HG02642 (cell line): ENCODE results near the gene VDAC2.
A peak's percentile ranks its signal among the peaks of the same experiment; 100 is the strongest.
"Not testable (repeated sequence)": the region's sequence is repeated elsewhere in the genome, so short reads cannot be mapped to it uniquely, and the experiment has no call there.

Source experiments
- ATAC-seq: cut with Tn5 transposase; IDR thresholded peaks from one replicate; pipeline ENCODE4 v1.9.1; 2021; ENCODE audit warnings: mild to moderate bottlenecking; ENCODE audit not compliant: unreplicated experiment, poor library complexity

VDAC2 gene

GRCh38 chr10:75210282-75211006 is at the start of gene VDAC2:
TSS of gene VDAC2 (plus strand) at chr10:75210796. CDS start at chr10:75211159, 363 bp downstream.
- peak; percentile 91 for ATAC-seq

DNA sequence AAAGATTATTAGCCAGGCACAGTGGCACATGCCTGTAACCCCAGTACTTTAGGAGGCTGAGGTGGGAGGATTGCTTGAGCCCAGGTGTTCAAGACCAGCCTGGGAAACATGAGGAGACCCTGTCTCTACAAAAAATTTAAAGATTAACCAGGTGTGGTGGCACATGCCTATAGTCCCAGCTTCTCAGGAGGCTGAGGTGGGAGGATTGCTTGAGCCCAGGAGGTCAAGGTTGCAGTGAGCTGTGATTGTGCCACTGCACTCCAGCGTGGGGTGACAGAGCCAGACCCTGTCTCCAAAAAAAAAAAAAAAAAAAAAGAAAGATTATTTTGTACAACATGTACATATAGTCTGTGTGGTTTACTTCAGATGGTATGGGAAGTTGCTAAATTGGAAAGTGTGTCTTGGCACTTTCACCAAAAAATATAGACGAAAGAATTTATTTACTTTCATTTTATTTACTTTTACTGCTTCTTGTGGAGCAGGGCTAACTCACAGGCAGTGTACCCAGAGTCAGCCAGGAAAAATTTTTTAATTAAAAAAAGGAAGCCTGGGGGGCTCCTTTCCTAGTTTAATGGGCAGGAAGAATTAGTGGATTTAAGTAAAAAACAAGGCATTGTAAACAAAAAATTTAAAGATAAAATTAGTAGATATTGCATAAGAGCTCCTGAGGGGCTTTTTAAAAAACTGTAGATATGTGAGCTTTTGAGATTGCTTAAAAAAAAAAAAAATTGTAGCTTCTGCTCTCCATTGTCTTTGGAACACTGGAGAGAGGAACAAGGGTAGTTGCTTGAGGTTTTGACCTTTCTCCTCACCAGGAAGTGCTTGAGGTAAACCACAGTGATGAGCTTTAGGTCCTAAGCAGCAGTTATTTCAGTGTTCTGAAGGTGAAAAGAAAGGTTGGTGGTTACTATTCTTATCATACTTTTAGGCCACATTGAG is 44.6 kb upstream of the VDAC2 start:
- ATAC-seq = peak; percentile 82

DNA sequence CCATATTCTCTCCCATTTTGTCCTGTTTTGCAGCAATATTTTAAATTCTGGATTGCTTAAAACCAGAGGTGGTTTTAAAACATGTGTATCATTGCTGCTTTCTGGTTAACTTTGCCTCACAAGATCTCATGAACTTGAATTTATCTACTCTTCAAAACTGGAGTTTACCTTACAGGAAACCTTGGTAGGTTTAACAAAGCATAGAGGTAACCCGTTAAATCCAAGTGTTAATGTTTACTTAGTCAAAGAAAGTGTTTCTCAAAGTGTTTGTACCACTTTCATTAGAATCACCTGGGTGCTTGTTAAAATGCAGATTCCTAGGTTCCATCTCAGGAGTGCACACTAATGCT is 44.0 kb upstream of the VDAC2 start:
- ATAC-seq = peak; percentile 21

- no peak for ATAC-seq
Measured at GRCh38 chr10:75168275-75168674, 42.3 kb upstream of the VDAC2 start.

GRCh38 chr10:75170215-75170614 is 40.4 kb upstream of the VDAC2 start:
- ATAC-seq = no peak

GRCh38 chr10:75175046-75175445 is 35.5 kb upstream of the VDAC2 start:
- ATAC-seq = no peak

DNA sequence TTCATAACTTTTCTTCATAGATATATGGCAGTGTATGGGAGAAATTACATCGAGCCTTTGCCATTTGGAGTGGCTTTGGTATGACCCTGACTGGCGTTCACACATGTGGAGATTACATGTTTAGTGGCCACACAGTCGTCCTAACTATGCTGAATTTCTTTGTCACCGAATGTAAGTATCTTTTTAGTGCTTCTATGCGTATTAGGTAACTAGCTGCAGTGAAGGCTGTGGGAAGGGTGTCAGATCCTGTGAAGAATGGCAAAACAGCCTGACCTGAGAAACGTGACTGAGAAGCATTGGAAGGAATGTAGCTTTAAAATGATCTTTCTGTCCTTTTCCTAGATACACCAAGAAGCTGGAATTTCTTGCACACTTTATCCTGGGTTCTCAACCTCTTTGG is 34.5 kb upstream of the VDAC2 start:
- no peak for ATAC-seq

DNA sequence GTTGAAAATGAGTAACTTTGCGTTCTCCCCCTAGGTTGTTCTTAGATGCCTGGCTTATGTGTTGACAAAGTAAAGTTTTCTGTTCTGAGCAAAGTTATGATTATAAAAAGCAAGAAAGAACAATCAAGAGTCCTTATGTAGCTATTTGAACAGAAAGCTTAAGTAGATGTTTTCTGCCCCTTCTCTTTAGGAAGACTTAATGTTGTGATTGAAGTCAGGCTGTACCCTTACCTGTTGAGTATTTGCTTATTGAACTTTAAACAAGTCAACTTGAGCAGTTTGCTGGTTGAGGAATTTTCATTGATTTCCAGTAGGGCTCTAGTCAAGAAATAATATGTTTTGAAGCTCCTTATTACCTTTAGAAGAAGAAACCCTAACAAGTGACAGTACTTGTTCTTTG is 33.9 kb upstream of the VDAC2 start:
- ATAC-seq = no peak

GRCh38 chr10:75179657-75180177 is 30.9 kb upstream of the VDAC2 start:
- no peak for ATAC-seq

DNA sequence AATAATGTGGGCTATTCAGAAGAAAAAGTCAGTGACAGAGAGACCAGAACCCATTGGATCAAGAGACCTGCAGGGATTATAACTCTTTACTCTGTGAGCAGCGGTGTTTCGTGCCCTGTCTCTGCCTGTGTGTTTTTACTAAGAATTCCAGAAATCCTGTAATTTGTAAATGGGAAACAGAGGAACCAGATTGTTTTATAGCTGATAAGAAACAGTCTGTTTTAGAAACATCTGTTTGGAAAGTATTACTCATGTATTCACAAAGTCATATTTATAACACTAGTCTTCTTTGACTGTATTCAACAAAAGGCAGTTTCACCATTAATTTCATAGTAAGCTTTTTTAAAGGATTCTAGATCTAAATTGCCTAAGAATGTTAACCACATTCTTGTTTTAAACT is 30.0 kb upstream of the VDAC2 start:
- no peak for ATAC-seq

DNA sequence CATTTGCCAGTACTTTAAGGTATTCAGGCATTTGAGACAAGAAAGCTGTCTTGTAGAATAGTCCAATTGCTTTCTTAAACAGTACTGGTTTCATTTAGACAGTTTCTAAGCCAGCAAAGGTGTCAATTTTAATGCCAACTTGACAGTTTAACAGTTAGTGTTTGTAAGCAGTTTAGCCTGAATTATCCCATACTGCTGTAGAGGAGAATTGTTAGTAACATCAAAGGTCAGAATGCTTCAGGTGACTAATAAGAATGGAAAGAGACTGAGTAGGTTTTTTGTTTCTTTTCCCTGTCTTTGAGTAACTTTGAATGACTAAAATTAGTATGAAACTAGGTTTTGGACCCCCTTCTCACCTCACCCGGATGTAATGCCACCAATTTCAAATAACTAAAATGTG is 29.5 kb upstream of the VDAC2 start:
- no peak for ATAC-seq

DNA sequence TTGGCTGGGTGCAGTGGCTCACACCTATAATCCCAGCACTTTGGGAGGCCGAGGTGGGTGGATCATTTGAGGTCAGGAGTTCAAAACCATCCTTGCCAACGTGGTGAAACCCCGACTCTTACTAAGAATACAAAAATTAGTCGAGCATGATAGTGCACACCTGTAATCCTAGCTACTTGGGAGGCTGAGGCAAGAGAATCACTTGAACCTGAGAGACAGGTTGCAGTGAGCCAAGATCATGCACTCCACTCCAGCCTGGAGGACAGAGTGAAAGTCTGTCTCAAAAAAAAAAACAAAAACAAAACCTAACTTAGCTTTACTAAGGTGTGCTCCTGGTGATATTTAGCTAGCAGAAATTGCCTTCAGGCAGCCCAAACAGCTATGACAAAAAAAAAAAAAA is 24.3 kb upstream of the VDAC2 start:
- no peak for ATAC-seq

- ATAC-seq = peak; percentile 57
Measured at GRCh38 chr10:75187961-75188426, 22.6 kb upstream of the VDAC2 start.

- ATAC-seq = not testable (repeated sequence)
Measured at GRCh38 chr10:75188522-75188921, 22.1 kb upstream of the VDAC2 start.

DNA sequence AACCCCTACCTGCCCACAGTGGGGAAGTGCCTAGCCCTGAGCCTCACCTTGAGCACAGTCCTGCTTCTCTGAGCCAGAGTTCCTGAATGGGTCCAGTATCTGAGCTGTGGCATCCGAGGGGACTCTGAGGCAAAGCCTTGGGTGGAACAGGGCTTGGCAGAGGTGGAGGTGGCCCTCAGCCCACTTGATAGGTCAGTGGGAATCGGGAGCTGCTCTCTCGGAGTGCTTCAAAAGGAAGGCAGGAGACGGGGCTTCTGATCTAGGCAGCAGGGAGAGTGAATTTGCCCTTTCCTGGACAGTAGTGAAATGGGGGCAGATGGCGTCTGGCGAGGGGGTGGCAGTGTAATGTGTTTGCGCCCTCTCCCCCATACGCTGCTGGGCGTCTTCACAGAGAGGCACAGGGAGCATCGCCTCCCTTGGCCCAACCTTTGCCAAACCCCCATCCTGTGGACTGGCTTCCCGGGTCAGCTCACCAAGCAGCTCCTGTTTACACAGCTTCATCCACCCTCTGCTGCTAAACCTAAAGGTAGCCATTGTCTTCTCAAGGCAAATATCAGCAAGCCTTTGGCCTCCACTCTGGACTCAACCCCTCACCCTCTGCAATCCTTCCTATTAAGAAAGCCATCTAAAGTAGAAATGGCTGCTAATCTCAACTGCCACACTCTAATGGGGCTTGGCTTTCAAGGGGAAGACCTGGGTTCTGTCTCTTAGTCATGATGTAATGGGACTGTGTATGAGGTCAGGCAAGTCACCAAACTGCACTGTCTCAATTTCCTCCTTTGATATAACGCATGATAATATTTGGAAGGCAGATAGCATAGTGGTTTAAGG is 21.1 kb upstream of the VDAC2 start:
- ATAC-seq = no peak

- no peak for ATAC-seq
Measured at GRCh38 chr10:75191821-75192568, 18.6 kb upstream of the VDAC2 start.

- not testable (repeated sequence) for ATAC-seq
Measured at GRCh38 chr10:75194625-75195024, 16.0 kb upstream of the VDAC2 start.

- no peak for ATAC-seq
Measured at GRCh38 chr10:75195035-75195763, 15.4 kb upstream of the VDAC2 start.

DNA sequence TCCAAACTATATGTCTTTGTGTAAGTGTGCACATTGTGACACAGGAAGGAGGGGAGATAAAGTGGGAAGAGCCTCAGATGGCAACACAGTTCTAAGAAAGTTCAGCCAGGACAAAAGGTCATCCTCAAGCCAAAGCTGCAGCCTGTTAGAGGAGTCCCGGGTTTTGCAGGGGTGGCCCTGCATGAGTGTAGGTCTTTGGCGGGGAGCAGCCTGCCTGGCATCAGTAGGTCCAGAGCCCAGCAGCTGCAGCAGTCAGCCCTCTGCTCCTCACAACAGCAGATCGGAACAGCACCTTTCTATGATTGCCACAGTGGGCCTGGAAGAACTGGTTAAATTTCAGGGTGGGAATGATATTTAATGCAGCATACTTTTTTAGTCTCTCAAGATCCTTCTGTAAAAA is 13.5 kb upstream of the VDAC2 start:
- ATAC-seq = no peak
